GM12874 (cell line): ENCODE results near the gene LRRC61.

Source experiments
- TF ChIP-seq, protein P1 (sequence below): IDR thresholded peaks from 2 replicates; pipeline ENCODE4 v1.5.1; 2011; ENCODE audit warnings: low read depth, mild to moderate bottlenecking, control low read depth, low read length, moderate library complexity; ENCODE audit not compliant: insufficient read depth

LRRC61 gene

DNA sequence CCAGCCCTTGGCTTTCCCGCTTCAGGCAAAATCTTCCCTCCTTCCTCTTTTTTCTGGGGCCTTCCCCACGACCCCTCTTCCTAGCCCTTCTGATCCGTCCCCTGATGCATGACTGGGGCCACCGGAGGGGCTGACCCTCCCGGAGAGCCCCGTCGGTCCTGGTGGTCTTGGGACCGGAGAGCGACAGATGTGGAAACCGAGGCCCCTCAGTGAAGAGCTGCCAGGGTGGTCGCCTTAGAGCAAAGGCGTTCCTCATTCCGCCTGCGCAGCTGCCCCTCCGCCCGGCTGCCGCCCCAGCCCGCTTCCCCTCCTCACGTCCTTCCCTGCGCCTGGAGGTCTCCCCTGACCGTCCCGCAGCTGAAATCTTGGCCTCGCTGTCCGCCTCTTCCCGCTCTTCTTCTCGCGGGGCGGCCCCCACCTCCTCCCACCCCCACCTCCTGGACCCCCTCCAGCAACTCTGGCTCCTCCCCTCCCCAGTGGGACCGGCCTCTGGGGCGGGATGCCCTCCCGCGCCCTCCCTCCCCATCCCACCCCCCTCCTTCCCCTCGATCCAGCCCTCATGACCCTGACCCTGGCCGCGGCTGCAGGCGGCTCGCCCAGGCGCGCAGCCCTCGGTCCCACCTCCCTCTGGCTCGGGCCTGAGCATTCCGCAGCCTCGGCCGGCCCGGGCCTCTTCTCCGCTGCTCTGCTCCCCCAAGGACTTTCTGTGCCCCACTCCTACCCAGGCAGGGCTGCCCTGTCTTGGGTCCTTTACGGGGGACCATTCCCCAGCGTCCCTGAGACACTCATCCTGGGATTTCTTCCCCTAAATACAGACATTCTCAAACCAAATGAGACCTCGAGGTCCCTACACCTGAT lies 18.3 kb downstream of the LRRC61 start, which contains the start of gene RARRES2:
TSS of gene RARRES2 (minus strand) at position 367 of the 858 bp plus-strand sequence. CDS start 1,020 bp downstream, outside the sequence.
- TF ChIP-seq, protein P1, sequence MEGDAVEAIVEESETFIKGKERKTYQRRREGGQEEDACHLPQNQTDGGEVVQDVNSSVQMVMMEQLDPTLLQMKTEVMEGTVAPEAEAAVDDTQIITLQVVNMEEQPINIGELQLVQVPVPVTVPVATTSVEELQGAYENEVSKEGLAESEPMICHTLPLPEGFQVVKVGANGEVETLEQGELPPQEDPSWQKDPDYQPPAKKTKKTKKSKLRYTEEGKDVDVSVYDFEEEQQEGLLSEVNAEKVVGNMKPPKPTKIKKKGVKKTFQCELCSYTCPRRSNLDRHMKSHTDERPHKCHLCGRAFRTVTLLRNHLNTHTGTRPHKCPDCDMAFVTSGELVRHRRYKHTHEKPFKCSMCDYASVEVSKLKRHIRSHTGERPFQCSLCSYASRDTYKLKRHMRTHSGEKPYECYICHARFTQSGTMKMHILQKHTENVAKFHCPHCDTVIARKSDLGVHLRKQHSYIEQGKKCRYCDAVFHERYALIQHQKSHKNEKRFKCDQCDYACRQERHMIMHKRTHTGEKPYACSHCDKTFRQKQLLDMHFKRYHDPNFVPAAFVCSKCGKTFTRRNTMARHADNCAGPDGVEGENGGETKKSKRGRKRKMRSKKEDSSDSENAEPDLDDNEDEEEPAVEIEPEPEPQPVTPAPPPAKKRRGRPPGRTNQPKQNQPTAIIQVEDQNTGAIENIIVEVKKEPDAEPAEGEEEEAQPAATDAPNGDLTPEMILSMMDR, result no peak

DNA sequence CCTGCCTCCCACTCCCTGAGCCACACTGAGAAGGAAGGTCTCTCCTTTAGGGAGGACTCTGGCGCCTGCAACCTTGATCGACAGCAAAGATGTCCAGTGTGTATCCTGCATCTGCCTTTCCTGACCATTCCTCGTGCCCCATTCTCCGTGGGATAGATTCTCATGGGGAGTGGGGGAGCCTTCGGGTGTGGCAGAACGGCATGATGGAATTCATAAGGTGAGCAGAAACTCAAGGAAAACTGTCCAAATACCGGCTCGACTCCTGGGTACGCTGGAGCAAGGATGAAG lies 18.9 kb downstream of the LRRC61 start:
- TF ChIP-seq, protein P1, result no peak

GRCh38 chr7:150343225-150343624 lies 20.1 kb downstream of the LRRC61 start:
- TF ChIP-seq, protein P1, result no peak

DNA sequence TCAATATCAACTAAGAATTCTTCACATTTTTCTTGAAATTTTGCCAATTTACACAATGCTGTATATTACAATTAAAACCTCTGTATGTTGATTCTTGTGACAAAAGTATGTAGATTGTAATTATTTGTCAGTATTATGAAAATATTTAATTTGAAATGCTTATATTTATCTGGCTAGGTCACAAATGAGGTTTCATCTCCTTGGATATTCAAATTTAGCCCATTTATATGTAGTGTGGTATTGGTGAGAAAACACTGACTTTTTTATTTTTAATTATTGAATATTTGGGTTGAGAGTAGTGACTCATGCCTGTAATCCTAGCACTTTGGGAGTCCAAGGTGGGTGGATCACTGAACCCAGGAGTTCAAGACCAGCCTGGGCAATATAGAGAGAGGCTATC lies 21.1 kb downstream of the LRRC61 start:
- TF ChIP-seq, protein P1, result no peak

GRCh38 chr7:150345012-150345411 lies 21.9 kb downstream of the LRRC61 start:
- TF ChIP-seq, protein P1, result no peak

GRCh38 chr7:150346922-150347321 lies 23.8 kb downstream of the LRRC61 start:
- TF ChIP-seq, protein P1, result no peak

- TF ChIP-seq, protein P1, result no peak
Measured at GRCh38 chr7:150351587-150352194, 28.5 kb downstream of the LRRC61 start.
